ENCODE measurements around the gene CREB5. TPM values are rescaled to one million over a fixed set of nuclear protein-coding genes. Genes with fewer than 3 reads are reported as not detected.

The CREB5 gene
- total and polyA plus RNA-seq, 9 donors = 0.71 to 15.0 (median 2.7) TPM

DNA sequence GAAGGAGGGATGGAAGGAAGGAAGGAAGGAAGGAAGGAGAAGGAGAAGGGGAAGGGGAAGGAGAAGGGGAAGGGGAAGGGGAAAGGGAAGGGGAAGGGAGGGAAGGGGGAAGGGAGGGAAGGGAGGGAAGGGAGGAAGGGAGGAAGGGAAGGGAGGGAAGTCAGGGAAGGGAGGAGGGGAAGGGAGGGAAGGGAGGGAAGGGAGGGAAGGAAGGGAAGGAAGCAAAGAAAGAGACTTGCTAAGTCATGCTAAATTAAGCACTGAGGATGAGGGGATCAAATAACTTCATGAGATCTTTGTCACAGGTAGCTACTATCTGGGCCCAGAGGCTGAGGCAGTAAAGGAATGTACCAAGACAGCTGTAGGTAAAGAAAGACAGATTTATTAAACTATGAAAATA, 429.4 kb downstream of the CREB5 start:
- DNase-seq = no peak
- no peaks in the 10 kb centered on the region for H3K27me3 ChIP-seq
- no peak overlapping the region for H3K27ac ChIP-seq
- no peaks in the 10 kb centered on the region for H3K4me1 ChIP-seq (ENCODE audit: insufficient read depth)
- H3K9me3 ChIP-seq = no peaks in the 10 kb centered on the region
- no peak for TF ChIP-seq POLR2A (IDR thresholded peaks at IDR 0.05)
- intact Hi-C loops (cut with DNase I) = no loop called here
- H3K4me3 ChIP-seq = no peak overlapping the region
- no peaks in the 10 kb centered on the region for H3K36me3 ChIP-seq

- 87 to 100% (median 94%) methylated on average over 1 of the region's 1 CpG for WGBS, 3 donors
- intact Hi-C loops (cut with DNase I) = no loop called here
- TF ChIP-seq EP300 (IDR thresholded peaks at IDR 0.05) (no peak), CTCF (IDR thresholded peaks at IDR 0.05) (no peak), POLR2A (IDR thresholded peaks at IDR 0.05) (no peak)
Measured at GRCh38 chr7:28842769-28843295, 430.5 kb downstream of the CREB5 start.

GRCh38 chr7:28845106-28845505, 432.8 kb downstream of the CREB5 start:
- DNase-seq = no peak
- Histone ChIP-seq H3K27ac (no peak overlapping the region), H3K4me1 (ENCODE audit: insufficient read depth) (no peaks in the 10 kb centered on the region), H3K9me3 (no peaks in the 10 kb centered on the region), H3K27me3 (no peaks in the 10 kb centered on the region), H3K4me3 (no peak overlapping the region), H3K36me3 (no peaks in the 10 kb centered on the region)
- intact Hi-C loops (cut with DNase I) = no loop called here
- TF ChIP-seq POLR2A (IDR thresholded peaks at IDR 0.05) (no peak), EP300 (IDR thresholded peaks at IDR 0.05) (no peak), CTCF (IDR thresholded peaks at IDR 0.05) (no peak)
- 41 to 52% (median 49%) methylated on average over 1 of the region's 1 CpG for whole genome bisulfite sequencing, 3 donors

More at GRCh38 chr7:28842769-28843295, 430.5 kb downstream of the CREB5 start:
- Histone ChIP-seq H3K36me3 (no peaks in the 10 kb centered on the region), H3K27me3 (no peaks in the 10 kb centered on the region), H3K27ac (no peak overlapping the region), H3K4me1 (ENCODE audit: insufficient read depth) (no peaks in the 10 kb centered on the region), H3K9me3 (no peaks in the 10 kb centered on the region), H3K4me3 (no peak overlapping the region)
- DNase-seq = no peak

- no peak for TF ChIP-seq CTCF (IDR thresholded peaks at IDR 0.05)
- no peak for TF ChIP-seq POLR2A (IDR thresholded peaks at IDR 0.05)
- no peak for TF ChIP-seq EP300 (IDR thresholded peaks at IDR 0.05)
- 89 to 94% (median 93%) methylated on average over 10 of the region's 10 CpGs for WGBS, 3 donors
Measured at GRCh38 chr7:28847176-28847575, 434.9 kb downstream of the CREB5 start.

GRCh38 chr7:28847681-28848080, 435.4 kb downstream of the CREB5 start:
- 72 to 79% (median 74%) methylated on average over 13 of the region's 13 CpGs for WGBS, 3 donors

More at GRCh38 chr7:28847176-28847575, 434.9 kb downstream of the CREB5 start:
- no peak for DNase-seq
- H3K27ac ChIP-seq = no peak overlapping the region
- no peak overlapping the region for H3K4me3 ChIP-seq
- H3K9me3 ChIP-seq = no peaks in the 10 kb centered on the region
- H3K4me1 ChIP-seq (ENCODE audit: insufficient read depth) = no peaks in the 10 kb centered on the region
- H3K36me3 ChIP-seq = no peaks in the 10 kb centered on the region
- H3K27me3 ChIP-seq = no peaks in the 10 kb centered on the region
- intact Hi-C loops (cut with DNase I) = no loop called here

More at GRCh38 chr7:28847681-28848080, 435.4 kb downstream of the CREB5 start:
- no peak overlapping the region for H3K27ac ChIP-seq
- no peak for DNase-seq
- H3K4me3 ChIP-seq = no peak overlapping the region
- no peaks in the 10 kb centered on the region for H3K9me3 ChIP-seq
- intact Hi-C loops (cut with DNase I) = no loop called here
- TF ChIP-seq EP300 (IDR thresholded peaks at IDR 0.05) (no peak), POLR2A (IDR thresholded peaks at IDR 0.05) (no peak), CTCF (IDR thresholded peaks at IDR 0.05) (no peak)
- no peaks in the 10 kb centered on the region for H3K4me1 ChIP-seq (ENCODE audit: insufficient read depth)
- no peaks in the 10 kb centered on the region for H3K36me3 ChIP-seq
- no peaks in the 10 kb centered on the region for H3K27me3 ChIP-seq

Data from ovary (tissue), 9 donors.